Esophagus squamous epithelium (tissue), 5 donors: ENCODE results near the gene ATXN2. TPM values are rescaled to one million over a fixed set of nuclear protein-coding genes. Genes with fewer than 3 reads are reported as not detected.

Experiments
- DNase-seq: peaks from one replicate; lab custom pipeline; 2025; lab: John Stamatoyannopoulos, UW
- H3K27ac ChIP-seq, 4 donors: fragments of 200-600 bp; sonication (generic); one replicate each; pipeline ENCODE4 v1.5.1; 2016 to 2019; ENCODE audit warnings: mild to moderate bottlenecking in 1 of 4
- H3K27me3 ChIP-seq, 4 donors: fragments of 200-600 bp; sonication (generic); 1 replicate in 3 of 4; 2 replicates in 1 of 4; pipeline versions ENCODE4 v1.5.1 to v1.6.0; 2017 to 2021; ENCODE audit warnings: antibody characterized with exemption in 1 of 4
- H3K36me3 ChIP-seq, 3 donors: fragments of 200-600 bp; sonication (generic); one replicate each; pipeline ENCODE4 v1.5.1; 2016 to 2019
- H3K4me1 ChIP-seq, 3 donors: fragments of 200-600 bp; sonication (generic); one replicate each; pipeline ENCODE4 v1.5.1; 2017 to 2019
- H3K4me3 ChIP-seq, 4 donors: fragments of 200-600 bp; sonication (generic); 1 replicate in 3 of 4; 2 replicates in 1 of 4; pipeline ENCODE4 v1.5.1; 2016 to 2019; ENCODE audit warnings: mild to moderate bottlenecking in 2 of 4, moderate library complexity in 1 of 4
- H3K9me3 ChIP-seq, 3 donors: fragments of 200-600 bp; sonication (generic); one replicate each; pipeline ENCODE4 v1.5.1; 2016 to 2019
- POLR2A ChIP-seq, 4 donors: fragments of 450-650 bp; IDR thresholded peaks; one replicate each; pipeline ENCODE4 v1.6.1; 2017; ENCODE audit warnings: antibody characterized with exemption in 4 of 4, mild to moderate bottlenecking in 4 of 4, moderate library complexity in 3 of 4
- WGBS, 2 donors: methylation state at CpG; one replicate each; pipeline ENCODE4 v1.1.5; 2018; 5-methylcytosine and 5-hydroxymethylcytosine counted together
- intact Hi-C: fragments of 100-400 bp; cut with DNase I; formaldehyde crosslinking; loops from one replicate; pipeline ENCODE4 v1.15.0; 2022
- total RNA-seq, 4 donors: library from RNA; depleted of rRNA; stranded (reverse); fragments of >200 nt; gene quantifications; one replicate each; pipeline ENCODE4 v1.1.0, GENCODE V29; 2016
- TF ChIP-seq, protein P1 (sequence below), 6 experiments: fragments of 450-650 bp in 4 of 6; fragments of 200-600 bp in 2 of 6; sonication (generic) in 2 of 6; IDR thresholded peaks; one replicate each; pipeline ENCODE4 v1.5.1; 2016 to 2019; ENCODE audit warnings: antibody characterized with exemption in 6 of 6, mild to moderate bottlenecking in 4 of 6, moderate library complexity in 4 of 6
- donor health status: DM: yes; HTN: yes; CAD: no.

Gene ATXN2
- total RNA-seq, 4 donors from 2014 or later, result 11.4 to 36.2 (median 25.4) TPM

DNA sequence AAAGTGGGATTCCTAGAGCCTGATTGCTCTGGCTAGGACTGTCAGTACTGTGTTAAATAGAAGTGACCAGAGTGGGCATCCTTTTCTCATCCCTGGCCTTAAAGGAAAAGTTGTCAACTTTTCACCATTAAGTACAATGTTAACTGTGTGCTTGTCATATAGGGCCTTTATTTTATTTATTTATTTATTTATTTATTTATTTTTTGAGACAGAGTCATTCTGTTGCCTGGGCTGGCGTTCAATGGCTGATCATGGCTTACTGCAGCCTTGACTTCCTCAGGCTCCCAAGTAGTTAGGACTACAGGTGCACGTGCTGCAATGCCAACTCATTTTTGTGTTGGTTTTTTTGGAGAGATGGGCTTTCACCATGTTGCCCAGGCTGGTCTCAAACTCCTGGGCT is 181.8 kb downstream of the ATXN2 start:
- DNase-seq, result no peak
- Histone ChIP-seq H3K9me3 (no peaks in the 10 kb centered on the region), H3K27ac (no peak overlapping the region), H3K4me3 (no peak overlapping the region), H3K4me1 (peaks cover 0 to 19% (median 11%) of the 10 kb centered on the region in 3 donors), H3K36me3 (peaks cover 0 to 31% (median 0%) of the 10 kb centered on the region in 3 donors), H3K27me3 (no peaks in the 10 kb centered on the region)
- intact Hi-C loops, result no loop called here
- 92 to 94% methylated on average over 2 of the region's 2 CpGs for WGBS, 2 donors
- TF ChIP-seq, protein P1, sequence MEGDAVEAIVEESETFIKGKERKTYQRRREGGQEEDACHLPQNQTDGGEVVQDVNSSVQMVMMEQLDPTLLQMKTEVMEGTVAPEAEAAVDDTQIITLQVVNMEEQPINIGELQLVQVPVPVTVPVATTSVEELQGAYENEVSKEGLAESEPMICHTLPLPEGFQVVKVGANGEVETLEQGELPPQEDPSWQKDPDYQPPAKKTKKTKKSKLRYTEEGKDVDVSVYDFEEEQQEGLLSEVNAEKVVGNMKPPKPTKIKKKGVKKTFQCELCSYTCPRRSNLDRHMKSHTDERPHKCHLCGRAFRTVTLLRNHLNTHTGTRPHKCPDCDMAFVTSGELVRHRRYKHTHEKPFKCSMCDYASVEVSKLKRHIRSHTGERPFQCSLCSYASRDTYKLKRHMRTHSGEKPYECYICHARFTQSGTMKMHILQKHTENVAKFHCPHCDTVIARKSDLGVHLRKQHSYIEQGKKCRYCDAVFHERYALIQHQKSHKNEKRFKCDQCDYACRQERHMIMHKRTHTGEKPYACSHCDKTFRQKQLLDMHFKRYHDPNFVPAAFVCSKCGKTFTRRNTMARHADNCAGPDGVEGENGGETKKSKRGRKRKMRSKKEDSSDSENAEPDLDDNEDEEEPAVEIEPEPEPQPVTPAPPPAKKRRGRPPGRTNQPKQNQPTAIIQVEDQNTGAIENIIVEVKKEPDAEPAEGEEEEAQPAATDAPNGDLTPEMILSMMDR (IDR thresholded peaks at IDR 0.05), result no peak
- no peak for TF ChIP-seq POLR2A (IDR thresholded peaks at IDR 0.05)

DNA sequence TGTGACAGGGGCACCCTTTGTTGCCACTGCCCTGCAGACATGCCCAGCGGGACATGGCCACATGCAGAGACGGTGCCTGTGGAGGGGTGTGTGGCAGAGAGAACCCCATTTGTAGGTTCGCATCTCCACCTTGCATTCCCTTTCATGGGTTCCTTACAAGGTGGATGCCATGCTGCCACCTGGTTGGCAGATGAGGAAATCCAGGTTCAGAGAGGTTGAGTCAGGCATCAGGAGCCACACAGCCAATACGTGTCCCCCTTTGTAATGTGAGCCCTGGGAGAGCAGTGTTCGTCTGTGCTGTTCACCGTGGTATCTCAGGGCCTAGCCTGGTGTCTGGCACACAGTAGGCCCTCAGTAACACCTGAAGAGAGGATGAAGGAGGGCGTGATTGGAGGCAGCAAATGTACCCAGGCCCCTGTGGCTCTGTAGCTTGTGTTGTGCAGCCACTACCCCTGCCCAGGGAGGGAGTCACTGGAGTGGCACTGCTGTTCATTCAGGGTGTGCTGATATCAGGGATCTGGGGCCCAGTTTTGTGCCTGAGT is 184.3 kb downstream of the ATXN2 start:
- H3K9me3 ChIP-seq, result no peaks in the 10 kb centered on the region
- H3K4me1 ChIP-seq, result peaks cover 19 to 44% (median 35%) of the 10 kb centered on the region in 3 donors
- DNase-seq, result no peak
- intact Hi-C loops, result no loop called here
- H3K27ac ChIP-seq, result no peak overlapping the region
- TF ChIP-seq POLR2A (IDR thresholded peaks at IDR 0.05), result no peak
- TF ChIP-seq, protein P1 (IDR thresholded peaks at IDR 0.05), result no peak
- H3K4me3 ChIP-seq, result no peak overlapping the region
- peaks cover 0 to 20% (median 0%) of the 10 kb centered on the region in 3 donors for H3K36me3 ChIP-seq
- WGBS, 2 donors, result 90 to 94% methylated on average over 3 to 7 of the region's 7 CpGs
- H3K27me3 ChIP-seq, result peaks cover 0 to 9% (median 0%) of the 10 kb centered on the region in 4 donors

DNA sequence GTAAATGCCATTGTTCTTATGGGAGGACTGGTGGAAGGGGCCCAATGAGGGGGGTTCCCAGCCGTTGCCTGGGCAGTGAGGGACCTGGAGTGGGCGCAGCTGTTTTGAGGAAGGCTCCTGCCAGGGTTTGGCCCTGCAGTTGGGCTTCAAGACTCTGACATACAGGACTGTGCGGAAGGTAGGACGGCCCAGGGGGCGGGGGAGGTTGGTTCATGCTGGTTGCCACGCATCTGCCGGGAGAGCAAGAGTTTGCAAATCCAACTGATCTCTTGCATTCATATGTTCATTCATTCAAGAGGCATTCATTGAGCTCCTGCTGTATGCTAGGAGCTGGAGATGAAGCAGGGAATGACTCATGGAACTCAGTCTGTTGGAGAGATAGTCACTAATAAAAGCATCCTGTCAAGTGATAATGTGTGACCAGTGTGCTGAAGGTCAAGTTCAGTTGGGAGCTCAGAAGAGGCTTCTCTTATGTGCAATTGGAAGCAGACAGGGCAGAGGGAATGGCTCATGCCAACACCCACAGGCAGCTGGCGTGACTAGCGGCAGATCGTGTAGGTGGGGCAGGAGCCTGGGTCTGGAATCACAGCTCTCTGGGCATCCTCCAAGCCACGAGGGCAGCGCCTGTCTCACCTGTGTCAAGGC is 185.6 kb downstream of the ATXN2 start:
- DNase-seq, result no peak
- Histone ChIP-seq H3K27ac (peak overlapping the region in 2 of 4 donors; percentile 45 to 94), H3K4me3 (no peak overlapping the region), H3K9me3 (no peaks in the 10 kb centered on the region), H3K36me3 (peaks cover 0 to 7% (median 0%) of the 10 kb centered on the region in 3 donors), H3K27me3 (peaks cover 0 to 18% (median 0%) of the 10 kb centered on the region in 4 donors), H3K4me1 (peaks cover 29 to 56% (median 48%) of the 10 kb centered on the region in 3 donors)
- TF ChIP-seq, protein P1 (IDR thresholded peaks at IDR 0.05), result no peak
- TF ChIP-seq POLR2A (IDR thresholded peaks at IDR 0.05), result no peak
- WGBS, 2 donors, result 67 to 76% methylated on average over 10 to 11 of the region's 12 CpGs
- intact Hi-C loops, result no loop called here

DNA sequence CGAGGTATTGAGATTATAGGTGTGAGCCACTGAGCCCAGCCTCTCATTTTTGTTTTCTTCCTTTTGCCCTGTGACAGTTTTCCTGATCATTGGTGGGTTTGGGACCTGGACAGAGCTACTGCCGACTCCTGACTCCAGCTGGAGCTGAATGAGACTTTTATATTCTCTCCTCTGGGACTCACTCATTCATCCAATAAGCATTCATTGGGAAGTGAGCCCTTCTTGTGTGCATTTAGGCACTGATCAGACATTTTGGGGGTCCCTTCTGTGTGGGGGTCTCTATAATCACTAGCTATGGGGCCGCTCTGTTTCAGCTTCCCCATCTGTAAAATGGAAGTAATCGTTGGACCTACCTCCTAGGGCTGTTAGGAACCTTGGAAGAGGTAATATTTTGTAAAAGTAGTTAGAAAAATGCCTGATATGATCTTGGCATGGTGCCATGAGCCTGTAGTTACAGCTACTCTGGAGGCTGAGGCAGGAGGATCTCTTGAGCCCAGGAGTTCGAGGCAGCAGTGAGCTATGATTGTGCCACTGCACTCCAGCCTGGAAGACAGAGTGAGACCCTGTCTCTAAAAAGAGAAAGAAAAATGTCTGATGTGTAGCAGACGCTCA is 186.2 kb downstream of the ATXN2 start:
- Histone ChIP-seq H3K27me3 (peaks cover 0 to 24% (median 0%) of the 10 kb centered on the region in 4 donors), H3K9me3 (no peaks in the 10 kb centered on the region), H3K4me1 (peaks cover 31 to 62% (median 50%) of the 10 kb centered on the region in 3 donors), H3K4me3 (no peak overlapping the region), H3K27ac (peak overlapping the region in 2 of 4 donors; percentile 45 to 94), H3K36me3 (peaks cover 0 to 1% (median 0%) of the 10 kb centered on the region in 3 donors)
- intact Hi-C loops, result no loop called here
- TF ChIP-seq, protein P1 (IDR thresholded peaks at IDR 0.05), result no peak
- no peak for TF ChIP-seq POLR2A (IDR thresholded peaks at IDR 0.05)
- 70 to 76% methylated on average over 6 of the region's 6 CpGs for WGBS, 2 donors
- no peak for DNase-seq
